ENCODE data around the gene RAD9A. TPM values are rescaled to one million over a fixed set of nuclear protein-coding genes. Genes with fewer than 3 reads are reported as not detected.

RAD9A gene
- total RNA-seq, 3 donors from 2014 or later: 11.0 to 31.0 (median 24.6) TPM

DNA sequence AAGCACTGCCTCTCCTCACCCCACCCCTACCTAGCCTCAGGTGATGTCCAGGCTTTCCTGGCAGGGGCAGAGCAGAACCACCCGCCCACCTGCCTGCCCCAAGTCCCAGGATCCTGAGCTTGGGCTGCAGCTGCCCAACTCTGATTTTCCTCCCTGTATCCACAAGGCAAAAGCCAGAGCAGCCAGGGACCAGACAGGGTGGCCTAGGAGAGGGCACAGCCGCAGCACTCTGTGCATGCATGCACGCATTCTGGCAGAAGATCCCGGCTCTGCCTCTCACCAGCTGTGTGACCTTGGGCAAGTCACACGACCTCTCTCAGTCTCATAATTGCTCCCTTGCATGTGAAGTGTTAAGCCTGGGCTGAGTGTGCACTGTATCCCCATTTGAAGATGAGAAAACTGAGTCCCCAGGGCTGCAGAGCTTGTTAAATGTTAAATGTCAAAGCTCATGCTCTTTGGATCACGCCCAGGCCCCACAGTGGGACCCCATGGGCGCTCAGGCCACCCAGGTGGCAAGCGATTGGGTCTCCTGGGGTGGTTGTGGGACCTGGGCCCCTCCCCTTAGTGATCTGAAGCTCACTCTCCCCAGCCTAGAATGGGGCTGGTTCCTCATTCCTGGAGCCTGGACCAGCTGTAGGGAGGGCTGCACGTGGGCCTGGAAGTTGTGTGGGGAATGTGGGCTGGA is 20.9 kb downstream of the RAD9A start:
- peaks cover 0 to 15% of the 10 kb centered on the region in 2 donors for H3K27me3 ChIP-seq
- peaks cover 0 to 6% of the 10 kb centered on the region in 2 donors for H3K4me1 ChIP-seq
- no peaks in the 10 kb centered on the region for H3K36me3 ChIP-seq
- no peak overlapping the region for H3K27ac ChIP-seq
- intact Hi-C loops (cut with DNase I; ENCODE audit: low total_unique reads): no loop called here
- TF ChIP-seq, protein P1, sequence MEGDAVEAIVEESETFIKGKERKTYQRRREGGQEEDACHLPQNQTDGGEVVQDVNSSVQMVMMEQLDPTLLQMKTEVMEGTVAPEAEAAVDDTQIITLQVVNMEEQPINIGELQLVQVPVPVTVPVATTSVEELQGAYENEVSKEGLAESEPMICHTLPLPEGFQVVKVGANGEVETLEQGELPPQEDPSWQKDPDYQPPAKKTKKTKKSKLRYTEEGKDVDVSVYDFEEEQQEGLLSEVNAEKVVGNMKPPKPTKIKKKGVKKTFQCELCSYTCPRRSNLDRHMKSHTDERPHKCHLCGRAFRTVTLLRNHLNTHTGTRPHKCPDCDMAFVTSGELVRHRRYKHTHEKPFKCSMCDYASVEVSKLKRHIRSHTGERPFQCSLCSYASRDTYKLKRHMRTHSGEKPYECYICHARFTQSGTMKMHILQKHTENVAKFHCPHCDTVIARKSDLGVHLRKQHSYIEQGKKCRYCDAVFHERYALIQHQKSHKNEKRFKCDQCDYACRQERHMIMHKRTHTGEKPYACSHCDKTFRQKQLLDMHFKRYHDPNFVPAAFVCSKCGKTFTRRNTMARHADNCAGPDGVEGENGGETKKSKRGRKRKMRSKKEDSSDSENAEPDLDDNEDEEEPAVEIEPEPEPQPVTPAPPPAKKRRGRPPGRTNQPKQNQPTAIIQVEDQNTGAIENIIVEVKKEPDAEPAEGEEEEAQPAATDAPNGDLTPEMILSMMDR (IDR thresholded peaks at IDR 0.05): no peak
- TF ChIP-seq POLR2AphosphoS5 (IDR thresholded peaks at IDR 0.05): no peak
- TF ChIP-seq POLR2A (IDR thresholded peaks at IDR 0.05): no peak
- no peak for DNase-seq (ENCODE audit: low spot score in 2 of 2)
- no peaks in the 10 kb centered on the region for H3K9me3 ChIP-seq
- H3K4me3 ChIP-seq: no peak overlapping the region

DNA sequence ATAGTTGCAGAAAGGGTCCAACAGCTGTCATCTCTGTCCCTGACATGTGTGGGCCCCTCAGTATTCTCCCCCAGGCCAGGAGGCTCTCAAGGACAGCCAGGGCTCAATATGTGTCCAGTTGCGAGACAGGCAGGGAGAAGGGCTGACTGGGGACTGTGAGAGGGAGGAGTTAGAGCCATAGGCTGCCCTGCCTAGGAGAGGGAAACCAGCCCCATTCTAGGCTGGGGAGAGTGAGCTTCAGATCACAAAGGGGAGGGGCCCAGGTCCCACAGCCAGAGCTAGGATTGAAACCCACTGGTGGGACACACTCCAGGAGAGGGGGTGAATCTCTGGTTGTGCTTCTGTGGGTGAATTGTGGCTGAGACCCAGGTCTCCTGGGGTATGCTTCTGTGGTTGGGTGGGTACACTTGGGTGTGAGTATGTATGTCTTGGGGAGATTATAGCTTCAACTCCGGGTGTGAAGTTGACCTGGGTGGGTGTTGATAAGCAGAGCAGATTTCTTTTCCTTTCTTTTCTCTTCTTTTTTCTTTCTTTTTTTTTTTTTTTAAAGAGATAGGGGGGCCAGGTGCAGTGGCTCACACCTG is 21.6 kb downstream of the RAD9A start:
- H3K27ac ChIP-seq: no peak overlapping the region

DNA sequence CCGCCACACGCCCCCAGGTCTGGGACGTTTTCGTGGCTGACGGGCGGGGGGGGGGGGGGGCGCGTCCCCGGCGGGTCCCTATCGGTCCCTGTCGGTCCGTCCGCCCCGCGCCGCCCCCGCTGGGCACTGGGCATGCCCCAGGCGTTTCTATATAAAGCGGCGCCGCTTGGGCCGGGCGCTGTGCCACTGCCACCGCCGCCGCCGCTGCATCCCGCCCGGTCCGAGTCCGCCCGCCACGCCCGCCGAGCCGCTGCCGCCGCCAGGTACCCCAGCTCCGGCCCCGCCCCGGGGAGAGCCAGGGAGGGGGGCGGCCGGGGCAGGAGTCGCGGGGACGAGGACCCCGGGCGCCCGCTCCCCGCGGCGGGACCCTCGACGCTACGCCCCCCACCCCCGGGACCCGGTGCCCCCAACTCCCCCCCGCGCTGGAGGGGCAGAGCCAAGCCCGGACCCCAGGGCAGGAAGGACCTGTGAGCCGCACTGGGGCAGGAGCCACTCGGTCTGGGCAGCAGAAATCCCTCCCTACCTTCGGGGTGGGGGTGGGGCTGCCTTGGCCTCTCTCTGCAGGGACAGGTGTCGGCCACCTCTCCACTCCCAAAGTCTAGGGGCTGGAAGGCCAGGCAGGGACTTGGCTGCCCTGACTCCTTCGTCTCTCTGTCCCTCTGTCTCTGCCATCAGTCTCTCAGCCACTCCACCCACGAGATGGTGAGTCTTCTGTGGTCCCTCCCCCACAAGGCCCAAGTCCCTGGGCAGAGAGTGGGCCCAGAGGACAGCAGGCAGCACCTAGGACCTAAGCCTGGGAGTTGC is 23.9 kb downstream of the RAD9A start, which contains the start of gene CARNS1:
TSS of gene CARNS1 (plus strand) at position 178 of the 804 bp plus-strand sequence. CDS start at position 700, 522 bp downstream.
- Histone ChIP-seq H3K27me3 (peaks cover 0 to 13% of the 10 kb centered on the region in 2 donors), H3K9me3 (no peaks in the 10 kb centered on the region), H3K36me3 (no peaks in the 10 kb centered on the region), H3K4me3 (peak within 1 kb of the TSS; percentile 12 to 63 (median 45)), H3K4me1 (peaks cover 10 to 13% of the 10 kb centered on the region in 2 donors), H3K27ac (peak within 1 kb of the TSS; percentile 68 to 83)
- DNase-seq (ENCODE audit: low spot score in 2 of 2): no peak
- no peak for TF ChIP-seq POLR2A (IDR thresholded peaks at IDR 0.05)
- no peak for TF ChIP-seq POLR2AphosphoS5 (IDR thresholded peaks at IDR 0.05)
- TF ChIP-seq, protein P1 (IDR thresholded peaks at IDR 0.05): no peak
- intact Hi-C loops (cut with DNase I; ENCODE audit: low total_unique reads): no loop called here

More for the DNA sequence above, 21.6 kb downstream of the RAD9A start:
- intact Hi-C loops (cut with DNase I; ENCODE audit: low total_unique reads): no loop called here
- Histone ChIP-seq H3K4me1 (peaks cover under 1 to 6% of the 10 kb centered on the region in 2 donors), H3K36me3 (no peaks in the 10 kb centered on the region), H3K9me3 (no peaks in the 10 kb centered on the region), H3K27me3 (peaks cover 0 to 15% of the 10 kb centered on the region in 2 donors), H3K4me3 (no peak overlapping the region)
- TF ChIP-seq, protein P1 (IDR thresholded peaks at IDR 0.05): no peak
- TF ChIP-seq POLR2A (IDR thresholded peaks at IDR 0.05) (no peak), POLR2AphosphoS5 (IDR thresholded peaks at IDR 0.05) (no peak)
- DNase-seq (ENCODE audit: low spot score in 2 of 2): no peak

DNA sequence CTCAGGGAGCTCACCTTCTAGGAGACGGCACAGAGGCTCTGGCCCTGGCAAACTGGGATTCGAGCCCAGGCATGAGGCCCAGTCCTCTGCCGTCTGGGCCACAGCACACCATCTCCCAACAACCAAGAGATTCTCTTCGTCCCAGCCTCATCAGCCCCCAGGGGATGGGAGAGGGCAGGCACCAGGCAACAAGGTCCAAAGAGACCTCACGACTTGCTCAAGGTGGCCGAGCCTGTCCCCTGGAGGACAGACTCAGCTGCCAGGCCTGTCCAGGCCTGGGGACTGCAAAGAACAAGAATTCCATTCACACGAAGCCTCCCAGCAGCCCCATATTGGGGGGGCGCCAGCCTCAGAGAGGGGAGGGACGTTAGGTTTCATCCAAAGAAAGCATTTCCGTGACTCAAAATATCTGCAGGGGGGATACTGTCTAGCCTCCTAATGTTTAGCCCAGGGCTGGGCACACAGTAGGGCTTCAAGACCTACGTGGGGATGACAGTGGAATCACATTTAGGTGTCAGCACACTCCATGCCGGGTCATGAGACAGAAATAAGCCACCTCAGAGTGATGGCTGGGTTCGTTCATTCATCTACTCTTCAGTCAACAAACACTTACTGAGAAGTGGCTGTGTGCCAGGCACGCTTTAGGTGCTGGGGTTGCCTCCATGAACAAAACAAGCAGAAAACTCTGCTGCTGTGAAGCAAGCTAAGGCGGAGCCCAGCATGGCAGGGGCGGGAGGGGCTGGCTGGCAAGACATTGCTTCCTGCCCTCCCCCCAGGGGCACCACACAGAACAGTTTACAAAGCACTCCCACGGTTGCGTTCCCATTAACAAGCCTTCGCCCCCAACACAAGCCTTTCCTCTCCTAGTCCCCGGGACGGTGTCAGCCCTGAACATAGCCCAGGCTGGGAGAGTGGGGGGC is 24.9 kb downstream of the RAD9A start:
- TF ChIP-seq POLR2AphosphoS5 (IDR thresholded peaks at IDR 0.05): no peak
- TF ChIP-seq POLR2A (IDR thresholded peaks at IDR 0.05): no peak
- TF ChIP-seq, protein P1 (IDR thresholded peaks at IDR 0.05): no peak
- DNase-seq (ENCODE audit: low spot score in 2 of 2): no peak
- H3K27ac ChIP-seq: peak overlapping the region; percentile 68 to 83
- H3K4me3 ChIP-seq: no peak overlapping the region
- no peaks in the 10 kb centered on the region for H3K36me3 ChIP-seq
- no peaks in the 10 kb centered on the region for H3K9me3 ChIP-seq
- H3K4me1 ChIP-seq: peaks cover 10 to 13% of the 10 kb centered on the region in 2 donors
- peaks cover 0 to 3% of the 10 kb centered on the region in 2 donors for H3K27me3 ChIP-seq
- intact Hi-C loops (cut with DNase I; ENCODE audit: low total_unique reads): no loop called here

Measured in breast epithelium (tissue), 4 donors.